ENCODE data around the gene GRAMD4.

DNA sequence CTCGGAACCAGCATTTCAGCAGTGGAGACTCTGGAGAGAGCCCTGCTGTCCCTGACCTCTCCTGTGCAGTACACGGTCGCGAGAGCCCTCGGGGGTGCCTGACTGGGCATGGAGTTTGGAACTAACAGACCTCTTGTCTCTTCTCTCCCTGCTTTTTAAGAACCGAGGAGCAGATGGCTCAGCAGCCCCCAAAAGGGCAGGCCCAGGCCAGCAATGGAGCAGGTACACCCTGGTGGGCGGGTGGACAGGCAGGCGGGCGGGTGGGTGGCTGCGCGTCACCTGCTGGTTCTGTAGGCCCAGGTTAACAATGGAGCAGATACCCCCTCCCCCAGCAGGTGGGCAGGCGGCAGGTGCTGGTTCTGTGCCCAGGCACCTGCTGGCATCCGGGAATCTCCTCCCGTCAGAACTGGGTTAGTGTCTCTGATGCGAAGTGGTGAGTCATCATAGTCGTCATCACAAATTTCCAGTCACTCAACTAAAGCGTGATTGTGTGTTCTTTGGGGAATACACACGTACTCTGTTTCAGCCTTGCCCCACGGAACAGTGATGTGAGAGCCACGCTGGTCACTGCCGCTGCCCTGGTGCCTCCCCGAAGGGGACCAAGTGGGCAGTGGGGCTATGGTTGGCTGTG is 41.1 kb downstream of the GRAMD4 start:
- no peak for TF ChIP-seq EZH2 (IDR thresholded peaks at IDR 0.05; ENCODE audit: borderline replicate concordance, low read length)
- TF ChIP-seq, protein P1, sequence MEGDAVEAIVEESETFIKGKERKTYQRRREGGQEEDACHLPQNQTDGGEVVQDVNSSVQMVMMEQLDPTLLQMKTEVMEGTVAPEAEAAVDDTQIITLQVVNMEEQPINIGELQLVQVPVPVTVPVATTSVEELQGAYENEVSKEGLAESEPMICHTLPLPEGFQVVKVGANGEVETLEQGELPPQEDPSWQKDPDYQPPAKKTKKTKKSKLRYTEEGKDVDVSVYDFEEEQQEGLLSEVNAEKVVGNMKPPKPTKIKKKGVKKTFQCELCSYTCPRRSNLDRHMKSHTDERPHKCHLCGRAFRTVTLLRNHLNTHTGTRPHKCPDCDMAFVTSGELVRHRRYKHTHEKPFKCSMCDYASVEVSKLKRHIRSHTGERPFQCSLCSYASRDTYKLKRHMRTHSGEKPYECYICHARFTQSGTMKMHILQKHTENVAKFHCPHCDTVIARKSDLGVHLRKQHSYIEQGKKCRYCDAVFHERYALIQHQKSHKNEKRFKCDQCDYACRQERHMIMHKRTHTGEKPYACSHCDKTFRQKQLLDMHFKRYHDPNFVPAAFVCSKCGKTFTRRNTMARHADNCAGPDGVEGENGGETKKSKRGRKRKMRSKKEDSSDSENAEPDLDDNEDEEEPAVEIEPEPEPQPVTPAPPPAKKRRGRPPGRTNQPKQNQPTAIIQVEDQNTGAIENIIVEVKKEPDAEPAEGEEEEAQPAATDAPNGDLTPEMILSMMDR (conservative IDR thresholded peaks at IDR 0.05 in 1 of 2, IDR thresholded peaks at IDR 0.05 in 1 of 2; ENCODE audit: extremely low read depth in 1 of 2, insufficient read depth in 1 of 2, low read depth in 1 of 2, low read length in 2 of 2), result no peak

Data from mammary epithelial cell (primary cell).